GM03348 (cell line): ENCODE measurements around the gene PLEKHH3.

Experiments
- DNase-seq: peaks from one replicate; pipeline ENCODE4 v3.0.0; 2012; ENCODE audit warnings: low spot score

Gene PLEKHH3, protein sequence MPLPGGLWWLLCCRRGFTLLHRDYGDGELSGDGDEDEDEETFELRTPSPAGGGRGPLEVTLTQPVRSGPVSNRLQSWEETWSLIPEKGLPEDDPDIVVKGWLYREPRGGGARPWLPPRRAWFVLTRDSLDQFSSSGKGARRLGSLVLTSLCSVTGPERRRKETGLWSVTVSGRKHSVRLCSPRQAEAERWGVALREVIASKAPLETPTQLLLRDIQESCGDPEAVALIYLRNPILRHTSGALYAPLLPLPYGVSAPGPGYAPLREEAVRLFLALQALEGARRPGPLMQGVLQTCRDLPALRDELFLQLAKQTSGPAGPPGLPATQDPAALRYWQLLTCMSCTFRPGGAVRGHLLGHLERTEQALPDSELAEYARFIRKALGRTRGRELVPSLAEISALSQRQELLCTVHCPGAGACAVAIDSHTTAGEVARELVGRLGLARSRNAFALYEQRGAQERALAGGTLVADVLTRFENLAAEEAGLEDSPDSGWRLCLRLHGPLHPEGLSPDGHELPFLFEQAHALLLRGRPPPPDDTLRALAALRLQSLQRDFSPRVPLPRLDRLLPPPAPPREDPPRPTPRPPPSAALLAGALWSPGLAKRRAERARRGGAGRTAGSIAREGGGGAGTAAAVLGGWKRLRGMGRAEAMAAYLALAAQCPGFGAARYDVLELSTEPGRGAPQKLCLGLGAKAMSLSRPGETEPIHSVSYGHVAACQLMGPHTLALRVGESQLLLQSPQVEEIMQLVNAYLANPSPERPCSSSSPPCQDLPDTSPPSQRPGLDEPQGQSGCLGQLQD

DNA sequence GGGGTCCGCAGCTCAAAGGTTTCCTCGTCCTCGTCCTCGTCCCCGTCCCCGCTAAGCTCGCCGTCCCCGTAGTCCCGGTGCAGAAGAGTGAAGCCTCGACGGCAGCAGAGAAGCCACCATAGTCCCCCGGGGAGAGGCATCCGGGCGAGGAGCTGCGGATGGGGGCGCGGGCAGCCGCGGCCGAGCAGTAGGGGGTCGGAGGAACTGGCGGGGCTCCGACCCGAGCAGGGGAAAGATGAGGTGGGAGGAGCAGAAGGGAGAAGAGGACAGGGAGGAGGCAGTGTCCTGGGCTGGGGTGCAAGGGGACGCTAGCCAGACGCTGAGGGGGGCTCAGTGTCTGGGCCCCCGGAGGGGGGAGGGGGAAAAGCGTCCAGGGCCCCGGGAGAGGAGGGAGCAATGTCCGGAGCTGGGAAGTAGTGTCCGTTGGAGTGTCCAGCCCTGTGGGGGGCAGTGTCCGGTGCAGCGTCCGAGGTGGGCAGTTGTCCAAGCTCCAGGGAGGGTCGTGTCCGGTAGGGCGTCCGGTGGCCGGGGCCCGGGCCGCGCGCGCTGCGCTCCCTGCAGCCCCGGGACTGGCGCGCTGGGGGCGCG, at the start of gene PLEKHH3:
Gene PLEKHH3, minus strand, starts transcription at position 571 of the 588 bp plus-strand sequence. Its CDS starts 431 bp downstream, at position 140.
- no peak for DNase-seq

DNA sequence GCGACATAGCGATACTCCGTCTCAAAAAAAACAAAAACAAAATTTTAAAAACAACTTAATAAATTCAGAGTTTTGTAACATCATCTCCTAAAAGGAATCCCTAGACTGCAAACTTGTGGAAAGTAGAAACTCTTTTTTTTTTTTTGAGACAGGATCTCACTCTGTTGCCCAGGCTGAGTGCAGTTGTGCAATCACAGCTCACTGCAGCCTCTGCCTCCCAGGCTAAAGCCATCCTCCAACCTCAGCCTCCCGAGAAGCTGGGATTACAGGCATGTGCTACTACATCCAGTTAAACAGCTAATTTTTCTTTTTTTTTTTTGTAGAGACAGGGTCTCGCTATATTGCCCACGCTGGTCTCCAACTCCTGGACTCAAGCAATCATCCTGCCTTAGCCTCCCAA, 48.3 kb upstream of the PLEKHH3 start:
- no peak for DNase-seq

DNA sequence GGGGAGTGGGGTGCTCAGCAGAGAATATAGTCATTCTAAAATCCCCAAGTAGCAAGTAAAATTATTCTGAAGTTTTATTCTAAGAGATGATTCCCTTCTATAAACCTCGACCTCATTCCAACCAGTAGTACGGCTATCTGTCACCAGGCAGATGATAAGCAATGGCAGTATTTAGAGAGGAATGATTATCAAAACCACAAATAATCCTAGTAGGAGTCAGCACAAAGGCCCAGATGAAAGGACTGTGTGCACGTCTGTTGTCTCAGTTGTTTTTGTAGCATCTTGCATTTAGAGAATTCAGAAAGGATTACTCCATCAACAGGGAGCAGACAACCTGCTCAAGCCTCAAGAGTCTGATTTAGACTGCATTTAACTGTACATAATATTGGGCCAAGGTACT, 46.8 kb upstream of the PLEKHH3 start:
- no peak for DNase-seq

DNA sequence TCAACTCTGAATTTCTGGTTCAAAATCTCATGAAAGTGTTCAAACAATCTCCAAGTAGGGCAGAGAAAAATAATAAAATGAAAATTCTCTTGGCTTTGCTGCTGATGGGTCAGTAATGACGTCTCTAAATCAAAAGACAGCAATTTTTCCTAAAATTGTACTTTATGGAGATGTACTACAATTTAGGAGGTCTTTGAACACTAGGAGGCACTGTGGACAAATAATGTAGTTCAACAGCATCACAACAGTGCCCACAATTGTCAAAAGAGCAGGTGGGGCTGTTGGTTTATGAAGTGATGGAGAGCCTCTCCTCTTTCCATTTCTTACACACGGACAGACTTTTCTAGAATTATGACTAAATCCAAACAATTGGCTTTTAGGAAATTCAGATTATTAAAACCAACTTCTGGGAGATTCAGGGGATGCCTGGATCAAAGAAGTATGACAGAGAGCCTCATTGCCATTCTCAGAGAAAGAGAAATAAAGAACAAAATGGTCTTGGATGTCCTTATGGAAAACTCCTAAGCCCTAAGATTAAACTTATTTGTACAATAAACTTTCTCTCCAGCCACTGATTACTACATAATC, 44.3 kb upstream of the PLEKHH3 start:
- DNase-seq, result peak; percentile 74

DNA sequence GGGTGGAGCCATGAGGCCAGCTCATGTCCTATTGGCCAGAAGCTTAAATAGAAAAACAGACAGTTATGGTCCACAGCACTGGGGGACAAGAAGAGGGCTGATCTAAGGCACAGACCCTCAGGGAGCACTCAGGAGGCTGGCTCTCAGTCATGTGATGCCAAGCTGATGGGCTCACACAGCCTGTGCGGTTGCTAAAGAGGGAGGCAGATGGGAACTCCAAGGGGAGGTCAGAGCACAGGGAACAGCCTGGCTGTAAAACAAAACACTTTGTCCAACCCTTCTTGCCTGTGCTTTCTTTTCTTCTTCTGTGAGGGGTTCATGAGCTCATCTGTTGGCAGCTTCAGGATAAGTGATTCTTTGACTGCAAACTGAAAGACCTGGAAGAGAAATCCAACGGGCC, 32.8 kb upstream of the PLEKHH3 start:
- DNase-seq, result no peak

DNA sequence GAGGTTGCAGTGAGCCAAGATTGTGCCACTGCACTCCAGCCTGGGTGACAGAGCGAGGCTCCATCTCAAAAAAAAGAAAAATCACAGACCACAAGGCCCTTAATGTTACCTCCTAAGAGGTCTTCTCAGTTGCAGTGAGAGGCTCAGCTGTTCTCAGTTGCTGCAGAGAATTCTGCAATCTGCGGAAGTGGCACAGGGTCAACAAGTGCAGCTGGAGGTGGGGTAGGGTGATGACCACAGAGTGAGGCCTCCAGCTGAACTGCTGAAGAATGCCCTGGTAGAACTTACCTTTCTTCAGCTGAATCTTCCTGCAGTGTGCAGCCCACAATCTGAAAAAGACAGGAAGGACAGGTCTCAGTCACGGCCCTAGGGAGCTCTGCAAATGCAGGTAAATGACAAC, 31.8 kb upstream of the PLEKHH3 start:
- DNase-seq, result no peak

DNA sequence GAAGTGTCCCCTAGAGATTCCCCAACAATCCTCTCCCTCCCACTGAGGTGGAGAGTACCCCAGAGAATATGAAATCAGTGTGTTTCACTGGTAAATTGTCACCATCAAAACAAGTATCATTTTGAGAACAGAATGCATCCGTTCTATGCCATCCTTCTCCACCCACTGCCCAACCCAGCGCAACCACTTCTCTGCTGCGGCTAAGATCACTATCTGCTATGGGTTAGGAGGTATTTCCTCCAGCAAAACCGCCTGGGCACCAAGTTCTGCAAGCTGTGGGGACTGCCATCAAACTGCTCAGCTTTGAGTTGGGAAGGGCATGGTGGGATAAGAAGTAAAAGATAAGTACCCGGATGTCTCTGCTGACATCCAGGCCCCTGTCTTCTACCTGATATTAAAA, 29.9 kb upstream of the PLEKHH3 start:
- no peak for DNase-seq

DNA sequence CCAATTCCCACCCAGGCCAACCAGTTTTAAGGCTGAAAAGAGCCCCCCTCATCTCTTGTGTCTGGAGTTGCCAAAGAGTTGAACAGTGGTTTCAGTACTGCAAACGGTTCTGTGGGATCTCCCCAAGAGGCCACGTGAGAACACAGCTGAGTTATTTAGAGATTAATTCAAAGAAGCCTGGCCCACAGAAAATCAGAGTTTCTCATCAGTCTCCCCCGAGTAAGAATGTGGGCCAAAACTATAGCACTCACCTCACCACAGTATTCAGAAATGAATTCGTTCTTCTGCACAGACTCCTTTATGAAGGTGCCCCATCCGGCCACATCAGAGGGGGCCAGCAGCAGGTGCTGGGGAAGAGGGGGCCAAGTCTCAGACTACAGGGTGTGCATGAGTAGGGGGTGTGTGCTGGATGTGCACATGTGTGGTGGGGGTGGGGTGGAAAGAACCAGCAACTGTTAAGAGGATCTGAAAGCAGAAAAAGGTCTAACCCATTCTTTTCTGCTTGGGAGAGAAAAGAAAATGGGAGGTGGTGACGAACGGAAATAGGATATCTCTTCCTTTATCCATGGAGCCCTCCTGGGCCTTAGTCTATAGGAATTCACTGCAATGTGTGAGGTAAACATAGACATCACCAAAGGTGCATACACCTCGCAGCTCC, 28.2 kb upstream of the PLEKHH3 start:
- DNase-seq, result no peak

DNA sequence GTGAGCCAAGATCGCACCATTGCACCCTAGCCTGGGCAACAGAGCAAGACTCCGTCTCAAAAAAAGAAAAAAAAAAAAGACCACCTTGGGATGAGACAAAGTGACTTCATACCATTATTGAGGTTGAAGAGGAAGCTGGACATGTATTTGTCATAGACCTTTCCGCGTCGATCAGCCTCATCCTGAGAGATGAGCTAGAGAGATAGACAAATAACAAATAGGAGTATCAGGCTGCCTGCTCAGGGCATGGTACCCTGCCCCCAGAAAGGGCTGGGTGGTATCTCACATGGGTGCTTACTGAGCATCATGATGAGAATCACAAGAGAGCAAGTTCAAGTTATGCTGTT, 27.7 kb upstream of the PLEKHH3 start:
- DNase-seq, result no peak

DNA sequence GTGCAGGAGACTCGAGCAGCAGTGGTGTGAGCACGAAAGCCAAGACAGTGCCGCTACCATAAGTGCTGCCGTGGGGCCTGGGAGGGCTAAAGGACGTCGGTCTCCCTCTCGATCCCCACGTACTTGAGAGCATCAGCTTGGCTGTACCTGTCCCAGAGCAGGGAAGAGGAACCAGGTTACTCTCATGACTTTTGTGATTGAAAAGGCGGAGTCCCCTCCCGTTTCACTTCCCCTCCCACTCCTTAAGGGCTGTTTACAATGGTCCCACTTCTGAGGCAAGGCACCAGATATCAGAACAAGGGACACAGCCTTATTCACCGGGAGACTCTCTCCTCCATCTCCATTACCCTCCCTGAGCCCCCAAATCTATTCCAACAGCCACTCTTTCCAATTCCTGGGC, 25.7 kb upstream of the PLEKHH3 start:
- no peak for DNase-seq

DNA sequence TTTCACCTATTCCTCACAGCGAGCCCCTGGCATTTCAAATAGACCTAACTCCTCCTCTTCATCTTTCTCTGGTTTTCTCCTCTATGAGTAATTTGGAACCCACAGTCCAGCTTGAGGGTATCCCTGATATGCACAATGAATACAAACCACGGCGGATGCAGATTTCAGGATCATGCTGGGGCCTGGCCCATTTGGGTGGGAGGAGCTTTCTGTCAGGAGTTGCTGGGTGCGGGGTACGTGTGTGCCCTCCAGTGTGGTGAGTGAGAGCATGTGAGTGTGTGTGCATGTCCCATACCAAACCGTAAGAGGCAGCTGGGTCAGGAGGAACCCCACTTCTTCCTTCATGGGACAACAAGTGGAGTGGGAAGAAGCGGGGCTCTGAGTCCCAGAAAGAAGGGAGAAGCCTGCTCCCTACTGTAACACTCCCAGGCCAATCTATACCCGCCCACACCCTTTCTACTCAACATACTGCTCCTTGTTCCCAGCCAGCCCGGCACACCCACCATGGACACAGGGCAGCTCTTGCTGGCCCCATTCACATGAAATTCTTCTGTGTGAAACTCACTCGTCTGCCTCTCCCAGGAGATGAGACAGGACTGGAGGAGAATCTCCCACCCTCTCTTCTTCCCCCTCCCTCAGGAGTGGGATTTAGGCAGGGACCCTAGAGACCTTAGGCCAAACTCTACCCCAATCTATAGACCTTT, 23.9 kb upstream of the PLEKHH3 start:
- DNase-seq, result no peak

DNA sequence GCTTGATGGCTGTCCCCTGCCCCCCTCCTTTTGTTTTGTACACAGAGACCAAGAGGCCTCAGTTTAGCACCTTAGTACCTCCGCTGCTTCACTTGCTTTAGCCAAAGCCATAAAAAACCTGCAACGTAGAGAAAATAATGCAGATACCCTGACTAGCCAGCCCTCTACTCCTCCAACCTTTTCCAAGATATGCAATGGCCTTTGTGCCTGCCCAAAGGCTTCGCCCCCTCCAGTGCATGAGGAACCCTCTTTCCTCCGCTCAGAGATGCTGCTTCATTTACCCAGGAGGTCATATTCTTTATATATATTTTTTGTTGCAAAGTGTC, 22.6 kb upstream of the PLEKHH3 start:
- no peak for DNase-seq

DNA sequence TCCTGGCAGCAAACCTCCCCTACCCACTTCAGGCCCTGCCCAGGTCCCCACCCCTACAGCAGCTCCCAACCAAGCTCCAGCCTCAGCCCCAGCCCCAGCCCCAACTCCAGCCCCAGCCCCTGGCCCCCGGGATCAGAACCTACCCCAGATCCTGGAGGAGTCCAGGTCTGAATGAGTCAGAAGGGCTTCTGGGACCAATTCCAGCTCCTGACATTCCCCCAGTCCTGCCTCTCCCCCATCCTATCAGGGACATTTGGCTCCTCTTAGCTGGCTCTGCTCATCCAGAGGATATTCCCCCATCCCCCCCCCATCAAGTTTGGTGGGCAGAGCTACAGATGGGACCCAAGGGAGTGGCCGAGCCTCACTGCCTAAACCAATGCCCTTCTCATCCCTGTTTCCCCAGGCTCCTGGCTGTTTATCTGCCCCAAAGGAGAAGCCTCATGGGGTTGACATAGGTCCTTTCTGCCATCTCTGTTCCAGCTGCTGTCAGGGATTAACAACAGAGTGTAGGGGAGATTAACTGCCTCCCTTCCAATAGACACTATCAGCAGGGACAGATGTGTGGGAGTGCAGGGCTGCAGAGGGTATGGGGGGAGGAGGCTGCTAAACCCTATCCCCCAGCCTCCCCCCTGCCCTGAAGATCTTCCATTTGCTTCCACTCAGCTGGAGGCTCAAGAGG, 22.1 kb upstream of the PLEKHH3 start:
- DNase-seq, result peak; percentile 85

DNA sequence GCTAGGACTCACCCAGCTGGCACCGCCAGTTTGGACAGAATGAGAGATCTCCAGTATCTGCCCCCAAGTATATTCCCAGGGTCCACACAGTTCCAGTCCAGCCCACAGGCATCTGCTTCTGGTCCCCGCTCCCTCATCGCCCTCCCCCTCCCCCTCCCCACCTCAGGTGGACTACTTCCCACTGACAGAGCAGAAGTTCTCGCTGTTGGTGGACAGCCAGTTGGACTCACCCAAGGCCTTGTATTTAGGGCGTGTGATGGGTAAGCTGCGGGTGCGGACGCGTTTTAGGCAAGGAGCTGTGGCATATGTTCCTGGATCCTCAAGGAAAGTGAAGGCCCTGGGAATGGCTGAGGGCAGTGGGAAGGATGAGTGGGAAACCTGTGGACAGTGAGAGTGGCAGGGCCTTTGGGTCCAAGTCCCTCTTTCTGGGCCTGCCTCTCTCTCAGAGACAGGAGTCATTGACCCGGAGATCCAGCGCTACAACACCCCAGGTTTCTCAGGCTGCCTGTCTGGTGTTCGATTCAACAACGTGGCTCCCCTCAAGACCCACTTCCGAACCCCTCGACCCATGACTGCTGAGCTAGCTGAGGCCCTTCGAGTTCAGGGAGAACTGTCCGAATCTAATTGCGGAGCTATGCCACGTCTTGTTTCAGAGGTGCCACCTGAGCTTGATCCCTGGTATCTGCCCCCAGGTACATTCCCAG, 20.5 kb upstream of the PLEKHH3 start:
- DNase-seq, result no peak

DNA sequence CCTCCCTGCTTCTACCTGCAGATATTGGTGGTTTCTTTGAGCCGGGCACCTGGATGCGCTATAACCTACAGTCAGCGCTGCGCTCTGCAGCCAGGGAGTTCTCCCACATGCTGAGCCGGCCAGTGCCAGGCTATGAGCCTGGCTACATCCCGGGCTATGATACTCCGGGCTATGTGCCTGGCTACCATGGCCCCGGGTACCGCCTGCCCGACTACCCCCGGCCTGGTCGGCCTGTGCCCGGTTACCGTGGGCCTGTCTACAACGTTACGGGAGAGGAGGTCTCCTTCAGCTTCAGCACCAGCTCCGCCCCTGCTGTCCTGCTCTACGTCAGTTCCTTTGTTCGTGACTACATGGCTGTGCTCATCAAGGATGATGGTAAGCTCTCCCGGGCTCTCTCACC, 18.7 kb upstream of the PLEKHH3 start:
- no peak for DNase-seq

DNA sequence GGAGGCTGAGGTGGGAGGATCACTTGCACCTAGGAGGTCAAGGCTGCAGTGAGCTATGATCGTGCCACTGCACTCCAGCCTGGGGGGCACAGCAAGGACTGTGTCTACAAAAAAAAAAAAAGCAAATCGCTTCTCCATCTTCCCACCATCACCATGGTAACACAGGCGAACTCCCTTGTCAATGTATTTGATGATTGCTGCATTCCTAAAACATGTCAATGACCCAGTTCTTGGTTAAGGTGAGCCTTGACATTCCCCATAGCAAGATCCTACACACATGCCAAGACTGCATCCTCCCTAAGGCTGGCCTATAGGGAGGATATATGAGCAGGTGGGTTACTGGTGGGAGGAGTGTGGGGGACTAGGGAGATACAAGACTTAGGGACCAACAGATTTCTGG, 17.7 kb upstream of the PLEKHH3 start:
- DNase-seq, result no peak

DNA sequence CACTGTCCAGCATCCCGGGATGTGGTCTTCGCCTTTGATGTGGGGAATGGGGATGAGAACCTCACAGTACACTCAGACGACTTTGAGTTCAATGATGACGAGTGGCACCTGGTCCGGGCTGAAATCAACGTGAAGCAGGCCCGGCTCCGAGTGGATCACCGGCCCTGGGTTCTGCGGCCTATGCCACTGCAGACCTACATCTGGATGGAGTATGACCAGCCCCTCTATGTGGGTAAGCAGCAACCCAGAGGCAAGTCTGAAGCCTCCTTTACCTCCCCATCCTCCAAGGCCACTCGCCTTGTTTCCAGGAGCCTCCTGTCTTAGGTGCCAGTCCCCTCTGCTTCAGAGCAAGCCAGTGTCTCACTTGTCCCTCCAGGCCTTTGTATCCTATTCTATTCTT, 15.7 kb upstream of the PLEKHH3 start:
- no peak for DNase-seq

DNA sequence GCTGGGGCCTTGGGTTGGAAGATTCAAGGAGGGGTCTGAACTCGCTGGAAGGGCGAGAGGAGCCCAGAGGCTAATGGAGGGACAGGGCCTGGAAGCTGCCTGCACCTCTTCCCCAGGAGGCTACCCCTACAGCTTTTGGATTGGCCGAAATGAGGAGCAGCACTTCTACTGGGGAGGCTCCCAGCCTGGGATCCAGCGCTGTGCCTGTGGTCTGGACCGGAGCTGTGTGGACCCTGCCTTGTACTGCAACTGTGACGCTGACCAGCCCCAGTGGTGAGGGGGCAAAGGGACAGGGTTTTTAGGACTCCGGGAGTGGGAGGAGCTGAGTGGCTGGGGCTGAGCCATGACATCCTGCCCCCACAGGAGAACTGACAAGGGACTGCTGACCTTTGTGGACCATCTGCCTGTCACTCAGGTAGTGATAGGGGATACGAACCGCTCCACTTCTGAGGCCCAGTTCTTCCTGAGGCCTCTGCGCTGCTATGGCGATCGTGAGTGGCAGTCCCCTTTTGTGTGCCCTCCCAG, 14.3 kb upstream of the PLEKHH3 start:
- no peak for DNase-seq

DNA sequence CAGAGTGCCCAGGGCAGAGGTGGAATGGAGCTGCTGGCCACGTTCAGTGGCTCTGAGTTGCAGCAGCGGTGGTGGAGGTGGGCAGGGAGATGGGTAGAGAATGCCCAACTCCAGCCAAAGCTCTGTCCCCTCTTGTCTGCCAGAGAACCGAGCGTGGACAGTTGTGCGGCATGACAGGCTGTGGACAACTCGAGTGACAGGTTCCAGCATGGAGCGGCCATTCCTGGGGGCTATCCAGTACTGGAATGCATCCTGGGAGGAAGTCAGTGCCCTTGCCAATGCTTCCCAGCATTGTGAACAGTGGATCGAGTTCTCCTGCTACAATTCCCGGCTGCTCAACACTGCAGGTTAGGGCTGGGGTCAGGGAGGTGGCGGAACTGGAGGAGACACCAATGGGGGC, 13.8 kb upstream of the PLEKHH3 start:
- DNase-seq, result no peak

DNA sequence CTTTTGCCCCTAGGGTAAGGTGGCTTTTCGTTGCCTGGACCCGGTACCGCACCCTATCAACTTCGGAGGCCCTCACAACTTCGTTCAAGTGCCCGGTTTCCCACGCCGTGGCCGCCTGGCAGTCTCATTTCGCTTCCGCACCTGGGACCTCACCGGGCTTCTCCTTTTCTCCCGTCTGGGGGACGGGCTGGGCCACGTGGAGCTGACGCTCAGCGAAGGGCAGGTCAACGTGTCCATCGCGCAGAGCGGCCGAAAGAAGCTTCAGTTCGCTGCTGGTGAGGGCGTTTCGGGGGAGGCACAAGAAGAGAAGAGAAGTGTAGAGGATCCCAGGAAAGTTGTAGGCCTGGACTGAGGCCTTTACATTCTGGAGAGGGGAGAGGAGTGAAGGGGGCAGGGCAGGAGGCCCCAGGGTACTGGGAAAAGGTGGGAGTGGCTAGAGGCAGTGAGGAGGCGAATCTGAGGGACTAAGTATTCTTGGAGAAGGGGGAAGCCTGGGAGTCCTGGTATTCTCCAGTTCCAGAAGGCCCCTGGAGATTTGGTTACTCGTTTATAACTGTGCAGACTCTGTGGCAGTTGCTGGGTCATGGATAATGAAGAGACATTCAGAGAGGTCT, 11.0 kb upstream of the PLEKHH3 start:
- DNase-seq, result no peak
